RWPE1 (cell line): ENCODE measurements around the gene SAMD4A.

ENCODE experiments used
- CTCF ChIA-PET: fragments of 350-600 bp; sonication (Branson Sonifier 250); formaldehyde crosslinking; extraction: SDS; loops from one replicate; lab custom pipeline; 2021; lab: Yijun Ruan, JAX
- POLR2A ChIA-PET: fragments of 400-600 bp; formaldehyde crosslinking; extraction: SDS; loops from one replicate; lab custom pipeline; 2020; ENCODE audit warnings: antibody characterized with exemption; ENCODE audit not compliant: low non-redundant PET; lab: Yijun Ruan, JAX
- DNase-seq: peaks from one replicate; pipeline ENCODE4 v3.0.0; 2012; ENCODE audit warnings: low spot score
- H3K27ac ChIP-seq: fragments of 450-650 bp; 2 replicates; pipeline ENCODE4 v1.5.1; 2017
- CTCF ChIP-seq: fragments of 450-650 bp; conservative IDR thresholded peaks from 2 replicates; pipeline ENCODE4 v1.5.1; 2017; ENCODE audit warnings: low read depth, mild to moderate bottlenecking

SAMD4A gene

GRCh38 chr14:54782751-54783659, 216.1 kb downstream of the SAMD4A start:
- no peak for DNase-seq
- no peak overlapping the region for H3K27ac ChIP-seq
- ChIA-PET CTCF (interaction anchor here (1.0 to 1.4 kb wide), 2 partner anchors 10 to 22 kb away, joined by 3 to 4 read pairs; no protein-coding TSS in a partner anchor), POLR2A (no interaction called here)
- no peak for TF ChIP-seq CTCF

GRCh38 chr14:54783660-54784015, 216.7 kb downstream of the SAMD4A start:
- no peak overlapping the region for H3K27ac ChIP-seq
- no peak for DNase-seq
- TF ChIP-seq CTCF: no peak
- POLR2A ChIA-PET: no interaction called here
- CTCF ChIA-PET: interaction anchor here (1.0 kb wide), 1 partner anchor 21 kb away, joined by 4 read pairs; no protein-coding TSS in a partner anchor

- TF ChIP-seq CTCF: no peak
- ChIA-PET POLR2A (no interaction called here), CTCF (interaction anchor here (0.6 kb wide), 3 partner anchors 11 to 92 kb away, joined by 3 read pairs; no protein-coding TSS in a partner anchor)
- DNase-seq: no peak
- H3K27ac ChIP-seq: no peak overlapping the region
Measured at GRCh38 chr14:54784060-54784459, 217.1 kb downstream of the SAMD4A start.

GRCh38 chr14:54784657-54785056, 217.7 kb downstream of the SAMD4A start:
- no peak overlapping the region for H3K27ac ChIP-seq
- no peak for DNase-seq
- CTCF ChIA-PET: interaction anchor here (0.6 kb wide), 3 partner anchors 11 to 93 kb away, joined by 3 read pairs; no protein-coding TSS in a partner anchor
- TF ChIP-seq CTCF: no peak
- POLR2A ChIA-PET: no interaction called here

- no peak for DNase-seq
- POLR2A ChIA-PET: no interaction called here
- CTCF ChIA-PET: no interaction called here
- no peak overlapping the region; the same call in 1 of the 2 replicates for H3K27ac ChIP-seq
- no peak for TF ChIP-seq CTCF
Measured at GRCh38 chr14:54785136-54785777, 218.3 kb downstream of the SAMD4A start.
